ENCODE data around the gene PDCL3. TPM values are rescaled to one million over a fixed set of nuclear protein-coding genes. Genes with fewer than 3 reads are reported as not detected.

Gene PDCL3
- total RNA-seq, 1 experiment from 2014 or later: 22.7 TPM

- POLR2A ChIA-PET (ENCODE audit: unreplicated experiment): no interaction called here
- no peak for DNase-seq
These were observed 15.0 kb downstream of the PDCL3 start for GRCh38 chr2:100577777-100578176.

GRCh38 chr2:100580367-100581276 lies 17.8 kb downstream of the PDCL3 start:
- BruUV-seq (replicated peaks): no TSS peak
- Histone ChIP-seq H4K20me1 (ENCODE audit: insufficient read depth) (0 out of 2 replicates have a peak, but pooled peaks cover 6% of the 10 kb centered on the region), H3K27me3 (ENCODE audit: insufficient read depth, low read depth) (no peaks in the 10 kb centered on the region), H3K9me3 (ENCODE audit: insufficient read depth, low read depth) (no peaks in the 10 kb centered on the region), H3F3A (ENCODE audit: insufficient read depth, low read depth) (no peaks in the 10 kb centered on the region), H3K9me2 (ENCODE audit: insufficient read depth) (no peaks in the 10 kb centered on the region), H3K4me3 (no peak overlapping the region), H3K27ac (no peak overlapping the region), H3K4me1 (replicated peaks; ENCODE audit: insufficient read depth) (no peaks in the 10 kb centered on the region), H2AFZ (no peak overlapping the region), H3K79me2 (ENCODE audit: low read depth) (no peaks in the 10 kb centered on the region), H3K36me3 (ENCODE audit: low read depth) (no peaks in the 10 kb centered on the region), H3K4me2 (no peak overlapping the region)
- ChIA-PET CTCF (no interaction called here), POLR2A (ENCODE audit: unreplicated experiment) (no interaction called here)
- TF ChIP-seq, protein P1, sequence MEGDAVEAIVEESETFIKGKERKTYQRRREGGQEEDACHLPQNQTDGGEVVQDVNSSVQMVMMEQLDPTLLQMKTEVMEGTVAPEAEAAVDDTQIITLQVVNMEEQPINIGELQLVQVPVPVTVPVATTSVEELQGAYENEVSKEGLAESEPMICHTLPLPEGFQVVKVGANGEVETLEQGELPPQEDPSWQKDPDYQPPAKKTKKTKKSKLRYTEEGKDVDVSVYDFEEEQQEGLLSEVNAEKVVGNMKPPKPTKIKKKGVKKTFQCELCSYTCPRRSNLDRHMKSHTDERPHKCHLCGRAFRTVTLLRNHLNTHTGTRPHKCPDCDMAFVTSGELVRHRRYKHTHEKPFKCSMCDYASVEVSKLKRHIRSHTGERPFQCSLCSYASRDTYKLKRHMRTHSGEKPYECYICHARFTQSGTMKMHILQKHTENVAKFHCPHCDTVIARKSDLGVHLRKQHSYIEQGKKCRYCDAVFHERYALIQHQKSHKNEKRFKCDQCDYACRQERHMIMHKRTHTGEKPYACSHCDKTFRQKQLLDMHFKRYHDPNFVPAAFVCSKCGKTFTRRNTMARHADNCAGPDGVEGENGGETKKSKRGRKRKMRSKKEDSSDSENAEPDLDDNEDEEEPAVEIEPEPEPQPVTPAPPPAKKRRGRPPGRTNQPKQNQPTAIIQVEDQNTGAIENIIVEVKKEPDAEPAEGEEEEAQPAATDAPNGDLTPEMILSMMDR (conservative IDR thresholded peaks at IDR 0.05): no peak
- no peak for TF ChIP-seq EZH2 (IDR thresholded peaks at IDR 0.05; ENCODE audit: low read depth)
- intact Hi-C loops (cut with micrococcal nuclease; ENCODE audit: unreplicated experiment): no loop called here
- no peak for DNase-seq

More at GRCh38 chr2:100577777-100578176, 15.0 kb downstream of the PDCL3 start:
- H3K27me3 ChIP-seq (ENCODE audit: insufficient read depth, low read depth): no peaks in the 10 kb centered on the region
- H3K36me3 ChIP-seq (ENCODE audit: low read depth): 0 out of 2 replicates have a peak, but pooled peaks cover 7% of the 10 kb centered on the region
- intact Hi-C loops (cut with micrococcal nuclease; ENCODE audit: unreplicated experiment): no loop called here
- no peaks in the 10 kb centered on the region for H3K79me2 ChIP-seq (ENCODE audit: low read depth)
- no peak for TF ChIP-seq EZH2 (IDR thresholded peaks at IDR 0.05; ENCODE audit: low read depth)
- TF ChIP-seq, protein P1 (conservative IDR thresholded peaks at IDR 0.05): no peak
- CTCF ChIA-PET: interaction anchor here (0.6 kb wide), 1 partner anchor 320 kb away, joined by 4 read pairs; no protein-coding TSS in a partner anchor
- H3K27ac ChIP-seq: no peak overlapping the region
- no peak overlapping the region for H3K4me3 ChIP-seq
- BruUV-seq (replicated peaks): no TSS peak
- no peaks in the 10 kb centered on the region for H3K4me1 ChIP-seq (replicated peaks; ENCODE audit: insufficient read depth)
- no peaks in the 10 kb centered on the region for H3K9me3 ChIP-seq (ENCODE audit: insufficient read depth, low read depth)
- H3K9me2 ChIP-seq (ENCODE audit: insufficient read depth): no peaks in the 10 kb centered on the region
- no peaks in the 10 kb centered on the region for H3F3A ChIP-seq (ENCODE audit: insufficient read depth, low read depth)
- no peak overlapping the region for H2AFZ ChIP-seq
- no peaks in the 10 kb centered on the region for H4K20me1 ChIP-seq (ENCODE audit: insufficient read depth)
- no peak overlapping the region for H3K4me2 ChIP-seq

DNA sequence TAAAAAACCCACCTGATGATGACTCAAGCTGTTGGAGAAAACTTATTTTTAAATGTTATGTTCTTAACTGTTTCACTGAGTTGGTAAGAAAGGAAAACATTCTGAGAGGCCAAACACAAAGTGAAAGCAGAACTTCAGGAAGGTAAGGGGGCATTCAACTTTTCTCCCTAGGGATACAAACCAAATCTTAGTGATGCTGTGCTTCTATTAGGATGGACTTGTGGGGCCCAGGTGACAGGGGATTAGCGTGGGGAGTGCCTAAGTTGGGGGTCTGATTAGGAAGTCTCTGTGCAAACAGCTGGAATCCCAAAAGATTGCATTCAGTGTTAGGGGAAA lies 18.5 kb downstream of the PDCL3 start:
- Histone ChIP-seq H3K36me3 (ENCODE audit: low read depth) (no peaks in the 10 kb centered on the region), H3K27ac (no peak overlapping the region), H2AFZ (no peak overlapping the region), H4K20me1 (ENCODE audit: insufficient read depth) (0 out of 2 replicates have a peak, but pooled peaks cover 6% of the 10 kb centered on the region), H3K9me2 (ENCODE audit: insufficient read depth) (no peaks in the 10 kb centered on the region), H3K4me3 (no peak overlapping the region), H3K27me3 (ENCODE audit: insufficient read depth, low read depth) (no peaks in the 10 kb centered on the region), H3K4me2 (no peak overlapping the region), H3F3A (ENCODE audit: insufficient read depth, low read depth) (no peaks in the 10 kb centered on the region), H3K9me3 (ENCODE audit: insufficient read depth, low read depth) (no peaks in the 10 kb centered on the region), H3K4me1 (replicated peaks; ENCODE audit: insufficient read depth) (no peaks in the 10 kb centered on the region), H3K79me2 (ENCODE audit: low read depth) (no peaks in the 10 kb centered on the region)
- intact Hi-C loops (cut with micrococcal nuclease; ENCODE audit: unreplicated experiment): no loop called here
- POLR2A ChIA-PET (ENCODE audit: unreplicated experiment): no interaction called here
- TF ChIP-seq EZH2 (IDR thresholded peaks at IDR 0.05; ENCODE audit: low read depth): no peak
- TF ChIP-seq, protein P1 (conservative IDR thresholded peaks at IDR 0.05): no peak
- no TSS peak for BruUV-seq (replicated peaks)
- no peak for DNase-seq
- CTCF ChIA-PET: no interaction called here
